ENCODE measurements around the gene ACTL8.

Gene ACTL8

GRCh38 chr1:17765444-17766411 is 10.6 kb downstream of the ACTL8 start:
- Histone ChIP-seq H3K27me3 (ENCODE audit: insufficient read depth, poor library complexity, severe bottlenecking) (no peaks in the 10 kb centered on the region), H3K27ac (replicated peaks) (no peak overlapping the region), H3K4me3 (replicated peaks; ENCODE audit: insufficient read depth, low read length) (no peak overlapping the region)
- TF ChIP-seq SPI1 (IDR thresholded peaks at IDR 0.05; ENCODE audit: borderline replicate concordance, low read depth) (no peak), POLR2AphosphoS5 (IDR thresholded peaks at IDR 0.05; ENCODE audit: low read depth) (no peak), GABPA (IDR thresholded peaks at IDR 0.05; ENCODE audit: low read depth) (no peak), CTCF (IDR thresholded peaks at IDR 0.05; ENCODE audit: insufficient read depth, low read length) (no peak)
- TF ChIP-seq, protein P1, sequence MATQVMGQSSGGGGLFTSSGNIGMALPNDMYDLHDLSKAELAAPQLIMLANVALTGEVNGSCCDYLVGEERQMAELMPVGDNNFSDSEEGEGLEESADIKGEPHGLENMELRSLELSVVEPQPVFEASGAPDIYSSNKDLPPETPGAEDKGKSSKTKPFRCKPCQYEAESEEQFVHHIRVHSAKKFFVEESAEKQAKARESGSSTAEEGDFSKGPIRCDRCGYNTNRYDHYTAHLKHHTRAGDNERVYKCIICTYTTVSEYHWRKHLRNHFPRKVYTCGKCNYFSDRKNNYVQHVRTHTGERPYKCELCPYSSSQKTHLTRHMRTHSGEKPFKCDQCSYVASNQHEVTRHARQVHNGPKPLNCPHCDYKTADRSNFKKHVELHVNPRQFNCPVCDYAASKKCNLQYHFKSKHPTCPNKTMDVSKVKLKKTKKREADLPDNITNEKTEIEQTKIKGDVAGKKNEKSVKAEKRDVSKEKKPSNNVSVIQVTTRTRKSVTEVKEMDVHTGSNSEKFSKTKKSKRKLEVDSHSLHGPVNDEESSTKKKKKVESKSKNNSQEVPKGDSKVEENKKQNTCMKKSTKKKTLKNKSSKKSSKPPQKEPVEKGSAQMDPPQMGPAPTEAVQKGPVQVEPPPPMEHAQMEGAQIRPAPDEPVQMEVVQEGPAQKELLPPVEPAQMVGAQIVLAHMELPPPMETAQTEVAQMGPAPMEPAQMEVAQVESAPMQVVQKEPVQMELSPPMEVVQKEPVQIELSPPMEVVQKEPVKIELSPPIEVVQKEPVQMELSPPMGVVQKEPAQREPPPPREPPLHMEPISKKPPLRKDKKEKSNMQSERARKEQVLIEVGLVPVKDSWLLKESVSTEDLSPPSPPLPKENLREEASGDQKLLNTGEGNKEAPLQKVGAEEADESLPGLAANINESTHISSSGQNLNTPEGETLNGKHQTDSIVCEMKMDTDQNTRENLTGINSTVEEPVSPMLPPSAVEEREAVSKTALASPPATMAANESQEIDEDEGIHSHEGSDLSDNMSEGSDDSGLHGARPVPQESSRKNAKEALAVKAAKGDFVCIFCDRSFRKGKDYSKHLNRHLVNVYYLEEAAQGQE (IDR thresholded peaks at IDR 0.05; ENCODE audit: insufficient replicate concordance, low read depth), result no peak
- DNase-seq (ENCODE audit: low read depth in 1 of 2, low spot score in 1 of 2), result no peak

DNA sequence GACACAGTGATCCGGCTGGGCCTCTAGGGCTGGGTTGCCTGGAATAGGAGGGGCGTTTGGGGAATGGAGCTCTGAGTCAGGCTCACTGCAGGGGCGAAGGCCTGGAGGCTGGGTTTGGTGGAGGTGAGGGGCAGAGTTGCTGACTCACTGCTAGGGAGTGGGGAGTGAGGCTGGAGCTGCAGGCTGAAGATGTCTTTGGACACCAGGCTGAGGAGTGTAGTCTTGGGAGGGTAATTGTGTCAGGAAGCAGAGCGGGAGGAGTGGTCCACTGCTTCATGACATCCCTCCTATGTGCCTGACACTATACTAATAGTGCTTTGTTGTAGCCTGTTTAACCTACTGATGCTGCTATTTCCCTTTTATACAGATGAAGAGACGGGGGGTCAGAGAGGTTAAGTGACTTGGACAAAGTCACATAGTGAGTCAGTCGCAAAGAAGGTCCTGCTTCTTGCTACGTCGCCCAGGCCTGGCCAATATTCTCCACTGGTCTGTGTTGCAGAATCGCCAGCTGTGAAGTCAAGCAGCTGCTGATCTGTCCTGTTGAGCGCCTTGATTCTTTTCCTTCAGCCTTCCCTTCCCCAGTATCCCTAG is 13.6 kb downstream of the ACTL8 start:
- TF ChIP-seq POLR2AphosphoS5 (IDR thresholded peaks at IDR 0.05; ENCODE audit: low read depth) (no peak), CTCF (IDR thresholded peaks at IDR 0.05; ENCODE audit: insufficient read depth, low read length) (no peak), SPI1 (IDR thresholded peaks at IDR 0.05; ENCODE audit: borderline replicate concordance, low read depth) (no peak), GABPA (IDR thresholded peaks at IDR 0.05; ENCODE audit: low read depth) (no peak)
- TF ChIP-seq, protein P1 (IDR thresholded peaks at IDR 0.05; ENCODE audit: insufficient replicate concordance, low read depth), result no peak

GRCh38 chr1:17770983-17771382 is 15.8 kb downstream of the ACTL8 start:
- TF ChIP-seq, protein P1 (IDR thresholded peaks at IDR 0.05; ENCODE audit: insufficient replicate concordance, low read depth), result no peak
- TF ChIP-seq CTCF (IDR thresholded peaks at IDR 0.05; ENCODE audit: insufficient read depth, low read length) (no peak), SPI1 (IDR thresholded peaks at IDR 0.05; ENCODE audit: borderline replicate concordance, low read depth) (no peak), GABPA (IDR thresholded peaks at IDR 0.05; ENCODE audit: low read depth) (no peak), POLR2AphosphoS5 (IDR thresholded peaks at IDR 0.05; ENCODE audit: low read depth) (no peak)
- no peaks in the 10 kb centered on the region for H3K27me3 ChIP-seq (ENCODE audit: insufficient read depth, poor library complexity, severe bottlenecking)

More for the DNA sequence above, 13.6 kb downstream of the ACTL8 start:
- DNase-seq (ENCODE audit: low read depth in 1 of 2, low spot score in 1 of 2), result no peak
- no peak overlapping the region for H3K27ac ChIP-seq (replicated peaks)
- H3K4me3 ChIP-seq (replicated peaks; ENCODE audit: insufficient read depth, low read length), result no peak overlapping the region
- no peaks in the 10 kb centered on the region for H3K27me3 ChIP-seq (ENCODE audit: insufficient read depth, poor library complexity, severe bottlenecking)

More at GRCh38 chr1:17770983-17771382, 15.8 kb downstream of the ACTL8 start:
- no peak overlapping the region for H3K27ac ChIP-seq (replicated peaks)
- H3K4me3 ChIP-seq (replicated peaks; ENCODE audit: insufficient read depth, low read length), result no peak overlapping the region
- no peak for DNase-seq (ENCODE audit: low read depth in 1 of 2, low spot score in 1 of 2)
